Hepatocyte (in vitro differentiated cells): ENCODE results near the gene MIER1. TPM values are rescaled to one million over a fixed set of nuclear protein-coding genes. Genes with fewer than 3 reads are reported as not detected.
A peak's percentile ranks its signal among the peaks of the same experiment; 100 is the strongest.

Experiments used
- DNase-seq: peaks from one replicate; pipeline ENCODE4 v3.0.0-alpha.2; 2016; ENCODE audit warnings: low spot score
- H2AFZ ChIP-seq: fragments of 200-600 bp; sonication (generic); 2 replicates; pipeline ENCODE4 v1.6.0; 2016; ENCODE audit warnings: antibody characterized with exemption, mild to moderate bottlenecking
- H3K27ac ChIP-seq: fragments of 200-600 bp; sonication (generic); 2 replicates; pipeline ENCODE4 v1.5.1; 2016; ENCODE audit warnings: mild to moderate bottlenecking
- H3K27me3 ChIP-seq: fragments of 200-600 bp; sonication (generic); 2 replicates; pipeline ENCODE4 v1.6.1; 2016
- H3K36me3 ChIP-seq: fragments of 200-600 bp; sonication (generic); replicated peaks from 2 replicates; pipeline ENCODE4 v1.5.1; 2016; ENCODE audit warnings: low read depth; ENCODE audit not compliant: insufficient read depth
- H3K4me1 ChIP-seq: fragments of 200-600 bp; sonication (generic); 2 replicates; pipeline ENCODE4 v1.5.1; 2016; ENCODE audit warnings: mild to moderate bottlenecking, moderate library complexity; ENCODE audit not compliant: insufficient read depth
- H3K4me2 ChIP-seq: fragments of 200-600 bp; sonication (generic); 2 replicates; pipeline ENCODE4 v1.6.0; 2016
- H3K4me3 ChIP-seq: fragments of 200-600 bp; sonication (generic); 2 replicates; pipeline ENCODE4 v1.5.1; 2016; ENCODE audit warnings: mild to moderate bottlenecking
- H3K79me2 ChIP-seq: fragments of 200-600 bp; sonication (generic); 2 replicates; pipeline ENCODE4 v1.6.0; 2017; ENCODE audit warnings: mild to moderate bottlenecking
- H3K9me2 ChIP-seq: fragments of 200-600 bp; sonication (generic); replicated peaks from 2 replicates; pipeline ENCODE4 v1.6.0; 2017; ENCODE audit warnings: mild to moderate bottlenecking; ENCODE audit not compliant: insufficient read depth
- H3K9me3 ChIP-seq: fragments of 200-600 bp; sonication (generic); 2 replicates; pipeline ENCODE4 v1.5.1; 2016; ENCODE audit warnings: low read depth, mild to moderate bottlenecking
- H4K20me1 ChIP-seq: fragments of 200-600 bp; sonication (generic); 2 replicates; pipeline ENCODE4 v1.6.0; 2016; ENCODE audit warnings: mild to moderate bottlenecking; ENCODE audit not compliant: insufficient read depth, poor library complexity, severe bottlenecking
- EZH2 ChIP-seq: fragments of 200-600 bp; sonication (generic); IDR thresholded peaks from 2 replicates; pipeline ENCODE4 v1.6.1; 2016; ENCODE audit warnings: antibody characterized with exemption, mild to moderate bottlenecking, borderline replicate concordance
- EZH2phosphoT487 ChIP-seq: fragments of 200-600 bp; sonication (generic); IDR thresholded peaks from one replicate; pipeline ENCODE4 v1.6.1; 2018; ENCODE audit warnings: antibody characterized with exemption, mild to moderate bottlenecking, low read depth, moderate library complexity; ENCODE audit not compliant: unreplicated experiment, severe bottlenecking
- WGBS: methylation state at CpG from one replicate; pipeline ENCODE4 v1.1.6; 2016; ENCODE audit warnings: low lambda C conversion rate; ENCODE audit errors: missing lambda C conversion rate; 5-methylcytosine and 5-hydroxymethylcytosine counted together
- polyA plus RNA-seq: library from polyadenylated mRNA; unstranded; fragments of >200 nt; fragmentation: Nextera tagmentation; extraction: Ambion mirVana; gene quantifications from 2 replicates; pipeline ENCODE4 v1.2.1, GENCODE V29; 2016
- total RNA-seq: library from RNA; depleted of rRNA; stranded (reverse); fragments of >200 nt; gene quantifications from 2 replicates; pipeline ENCODE4 v1.2.3, GENCODE V29; 2014
- TF ChIP-seq, protein P1 (sequence below): fragments of 200-600 bp; sonication (generic); IDR thresholded peaks from 2 replicates; pipeline ENCODE4 v1.5.1; 2016; ENCODE audit warnings: antibody characterized with exemption, mild to moderate bottlenecking; ENCODE audit not compliant: poor library complexity

The MIER1 gene
- total and polyA plus RNA-seq, 2 experiments from 2014 or later, result 19.3 to 42.2 TPM

DNA sequence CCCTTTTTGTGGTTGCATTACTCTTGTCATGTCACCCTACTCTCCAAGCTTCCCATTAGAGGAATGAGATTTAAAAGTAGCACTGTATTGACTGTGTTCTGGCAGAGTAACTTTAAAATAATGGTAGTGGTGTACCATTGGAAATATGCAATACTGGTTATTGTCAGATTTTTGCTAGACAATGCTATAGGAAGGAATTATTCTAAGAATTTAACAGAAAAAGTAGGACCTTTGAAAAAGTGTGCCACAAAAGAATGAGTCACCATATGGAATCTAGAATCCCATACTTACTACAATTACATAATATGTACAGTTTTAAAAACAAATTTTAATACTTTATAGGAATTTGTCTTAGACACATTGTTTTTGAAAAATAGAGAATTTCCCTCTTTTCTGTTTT is 13.8 kb downstream of the MIER1 start:
- Histone ChIP-seq H3K79me2 (peaks cover 92% of the 10 kb centered on the region), H3K27ac (no peak overlapping the region), H2AFZ (no peak overlapping the region), H4K20me1 (peaks cover 22% of the 10 kb centered on the region), H3K9me3 (no peaks in the 10 kb centered on the region), H3K4me1 (peaks cover 4% of the 10 kb centered on the region), H3K36me3 (no peaks in the 10 kb centered on the region), H3K4me3 (no peak overlapping the region), H3K27me3 (no peaks in the 10 kb centered on the region), H3K9me2 (no peaks in the 10 kb centered on the region), H3K4me2 (no peak overlapping the region)
- no peak for DNase-seq
- TF ChIP-seq EZH2phosphoT487 (no peak), EZH2 (no peak)
- TF ChIP-seq, protein P1, sequence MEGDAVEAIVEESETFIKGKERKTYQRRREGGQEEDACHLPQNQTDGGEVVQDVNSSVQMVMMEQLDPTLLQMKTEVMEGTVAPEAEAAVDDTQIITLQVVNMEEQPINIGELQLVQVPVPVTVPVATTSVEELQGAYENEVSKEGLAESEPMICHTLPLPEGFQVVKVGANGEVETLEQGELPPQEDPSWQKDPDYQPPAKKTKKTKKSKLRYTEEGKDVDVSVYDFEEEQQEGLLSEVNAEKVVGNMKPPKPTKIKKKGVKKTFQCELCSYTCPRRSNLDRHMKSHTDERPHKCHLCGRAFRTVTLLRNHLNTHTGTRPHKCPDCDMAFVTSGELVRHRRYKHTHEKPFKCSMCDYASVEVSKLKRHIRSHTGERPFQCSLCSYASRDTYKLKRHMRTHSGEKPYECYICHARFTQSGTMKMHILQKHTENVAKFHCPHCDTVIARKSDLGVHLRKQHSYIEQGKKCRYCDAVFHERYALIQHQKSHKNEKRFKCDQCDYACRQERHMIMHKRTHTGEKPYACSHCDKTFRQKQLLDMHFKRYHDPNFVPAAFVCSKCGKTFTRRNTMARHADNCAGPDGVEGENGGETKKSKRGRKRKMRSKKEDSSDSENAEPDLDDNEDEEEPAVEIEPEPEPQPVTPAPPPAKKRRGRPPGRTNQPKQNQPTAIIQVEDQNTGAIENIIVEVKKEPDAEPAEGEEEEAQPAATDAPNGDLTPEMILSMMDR, result no peak

DNA sequence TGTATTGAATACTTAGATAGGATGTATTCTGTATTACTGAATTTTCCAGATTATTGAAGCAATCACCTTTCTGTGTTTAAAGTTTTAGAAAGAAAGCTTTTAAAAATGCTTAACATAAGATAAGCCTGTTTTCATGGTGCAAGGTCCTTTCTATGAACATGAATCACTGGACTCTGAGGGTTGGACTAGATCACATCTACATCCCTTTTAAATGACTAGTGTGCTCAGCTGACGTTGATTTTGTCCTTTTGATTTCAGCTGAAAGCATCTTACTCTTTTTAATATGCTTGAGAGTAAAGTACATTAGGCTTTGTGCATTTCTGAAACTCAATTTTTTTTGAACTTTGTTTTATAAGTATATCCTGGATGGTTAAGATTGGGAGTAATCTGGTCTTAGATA is 16.2 kb downstream of the MIER1 start:
- Histone ChIP-seq H3K9me2 (no peaks in the 10 kb centered on the region), H3K36me3 (no peaks in the 10 kb centered on the region), H3K9me3 (no peaks in the 10 kb centered on the region), H4K20me1 (peaks cover 10% of the 10 kb centered on the region), H3K4me3 (no peak overlapping the region), H3K27ac (no peak overlapping the region), H3K27me3 (no peaks in the 10 kb centered on the region), H3K79me2 (peaks cover 88% of the 10 kb centered on the region), H3K4me2 (no peak overlapping the region), H3K4me1 (peaks cover 10% of the 10 kb centered on the region), H2AFZ (no peak overlapping the region)
- WGBS, result 79% methylated on average over 1 of the region's 1 CpG
- no peak for TF ChIP-seq EZH2
- no peak for TF ChIP-seq EZH2phosphoT487
- TF ChIP-seq, protein P1, result no peak
- DNase-seq, result peak; percentile 19

DNA sequence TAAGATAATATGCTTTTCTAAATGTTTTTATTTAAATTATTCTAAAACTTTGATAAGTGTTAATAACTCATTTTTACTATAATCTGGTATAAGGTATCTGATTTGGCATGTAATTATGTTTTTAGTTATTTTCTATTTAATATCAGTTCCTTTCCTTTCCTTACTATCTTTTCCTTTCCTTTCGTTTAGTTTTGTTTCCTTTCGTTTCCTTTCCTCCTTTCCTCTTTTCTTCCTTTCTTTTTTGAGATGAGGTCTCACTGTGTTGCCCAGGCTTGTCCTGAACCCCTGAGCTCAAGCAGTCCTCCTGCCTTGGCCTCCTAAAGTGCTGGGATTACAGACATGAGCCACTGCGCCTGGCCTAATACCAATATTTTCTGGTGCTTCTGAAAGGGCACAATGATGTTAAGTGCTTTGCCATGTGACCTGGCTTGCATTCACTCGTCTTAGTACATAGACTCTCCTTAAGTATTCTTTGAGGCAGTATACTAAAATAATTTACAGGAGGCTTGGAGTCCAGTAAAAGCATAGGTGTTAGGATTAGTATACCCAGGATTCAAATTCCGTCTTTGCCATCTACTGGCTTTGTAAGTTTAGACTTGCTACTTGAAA is 18.7 kb downstream of the MIER1 start:
- TF ChIP-seq, protein P1, result no peak
- TF ChIP-seq EZH2 (no peak), EZH2phosphoT487 (no peak)

More for the DNA sequence above, 18.7 kb downstream of the MIER1 start:
- Histone ChIP-seq H3K27ac (peak overlapping the region; percentile 60), H2AFZ (no peak overlapping the region), H3K36me3 (no peaks in the 10 kb centered on the region), H3K9me3 (no peaks in the 10 kb centered on the region), H3K4me3 (no peak overlapping the region), H4K20me1 (peaks cover 5% of the 10 kb centered on the region), H3K9me2 (no peaks in the 10 kb centered on the region), H3K4me1 (peaks cover 10% of the 10 kb centered on the region), H3K4me2 (no peak overlapping the region), H3K79me2 (peaks cover 85% of the 10 kb centered on the region), H3K27me3 (no peaks in the 10 kb centered on the region)
- no peak for DNase-seq
- WGBS, result 89% methylated on average over 5 of the region's 5 CpGs
